H1 (cell line): Measurements from ENCODE around the gene FRY. TPM values are rescaled to one million over a fixed set of nuclear protein-coding genes. Genes with fewer than 3 reads are reported as not detected.

Source experiments
- CTCF ChIA-PET: fragments of 300-600 bp; sonication (Branson Sonifier 250); formaldehyde crosslinking; loops from one replicate; lab custom pipeline; 2021; ENCODE audit not compliant: partially characterized antibody; lab: Charles Lee
- POLR2A ChIA-PET: fragments of 300-600 bp; sonication (Branson Sonifier 250); formaldehyde crosslinking; loops from one replicate; lab custom pipeline; 2021; ENCODE audit warnings: inconsistent platforms; ENCODE audit not compliant: partially characterized antibody; lab: Charles Lee
- DNase-seq, 2 experiments: peaks; one replicate each; pipeline versions ENCODE4 v3.0.0 to v3.0.0-alpha.2; 2010 to 2022; ENCODE audit warnings: low spot score in 2 of 2, low read depth in 1 of 2, mixed read lengths in 1 of 2
- FAIRE-seq: peaks from 2 replicates; lab custom pipeline; 2011; peaks lifted over from hg19 to GRCh38; lab: Jason Lieb, UNC
- H2AFZ ChIP-seq: 2 replicates; pipeline ENCODE4 v1.8.1; 2012; ENCODE audit warnings: low read length, inconsistent platforms
- H2AK5ac ChIP-seq: 2 replicates; pipeline ENCODE4 v1.6.1; 2013; ENCODE audit warnings: low read depth, low read length
- H2BK120ac ChIP-seq: replicated peaks from 2 replicates; pipeline ENCODE3; 2013; ENCODE audit warnings: low read depth, low read length, inconsistent platforms
- H2BK12ac ChIP-seq: 2 replicates; pipeline ENCODE4 v1.6.1; 2013; ENCODE audit warnings: low read depth, low read length
- H2BK15ac ChIP-seq: 2 replicates; pipeline ENCODE4 v1.6.1; 2013; ENCODE audit warnings: low read length
- H2BK20ac ChIP-seq: 2 replicates; pipeline ENCODE4 v1.6.1; 2013; ENCODE audit warnings: low read length
- H2BK5ac ChIP-seq: 2 replicates; pipeline ENCODE4 v1.6.1; 2013; ENCODE audit warnings: low read depth, low read length
- H3K14ac ChIP-seq: 2 replicates; pipeline ENCODE4 v1.6.1; 2013; ENCODE audit warnings: inconsistent platforms; ENCODE audit not compliant: insufficient read length
- H3K18ac ChIP-seq: 2 replicates; pipeline ENCODE4 v1.6.1; 2013; ENCODE audit warnings: low read length; ENCODE audit errors: extremely low read depth
- H3K23ac ChIP-seq: 2 replicates; pipeline ENCODE4 v1.6.1; 2013; ENCODE audit warnings: inconsistent platforms; ENCODE audit not compliant: insufficient read length
- H3K23me2 ChIP-seq: 2 replicates; pipeline ENCODE4 v1.6.1; 2013; ENCODE audit warnings: low read depth, low read length
- H3K27ac ChIP-seq: 2 replicates; pipeline ENCODE4 v1.6.1; 2011; ENCODE audit warnings: low read depth, low read length, inconsistent platforms
- H3K27me3 ChIP-seq, 4 experiments: replicated peaks in 1 of 4; 1 replicate in 1 of 4; 2 replicates in 3 of 4; pipeline versions ENCODE4 v1.6.1 to v1.8.1; 2011 to 2013; ENCODE audit warnings: low read length in 3 of 4, mild to moderate bottlenecking in 3 of 4, inconsistent platforms in 2 of 4, mixed read lengths in 2 of 4, moderate library complexity in 1 of 4; ENCODE audit not compliant: control insufficient read depth in 3 of 4, insufficient read depth in 3 of 4; ENCODE audit errors: extremely low read depth in 1 of 4
- H3K36me3 ChIP-seq, 4 experiments: 2 replicates each; pipeline versions ENCODE4 v1.6.1 to v1.8.1; 2011 to 2013; ENCODE audit warnings: mild to moderate bottlenecking in 4 of 4, low read length in 3 of 4, moderate library complexity in 2 of 4, control low read depth in 1 of 4, inconsistent platforms in 1 of 4; ENCODE audit not compliant: insufficient read depth in 4 of 4, control insufficient read depth in 2 of 4
- H3K4ac ChIP-seq: replicated peaks from 2 replicates; pipeline ENCODE3; 2013; ENCODE audit warnings: low read length, low read depth, mixed read lengths, inconsistent platforms; ENCODE audit not compliant: insufficient read length
- H3K4me1 ChIP-seq, 4 experiments: replicated peaks in 1 of 4; 1 replicate in 1 of 4; 2 replicates in 3 of 4; pipeline versions ENCODE4 v1.6.1 to v1.8.1; 2011 to 2013; ENCODE audit warnings: low read length in 3 of 4, inconsistent platforms in 2 of 4, mixed read lengths in 1 of 4; ENCODE audit not compliant: insufficient read depth in 4 of 4, control insufficient read depth in 3 of 4
- H3K4me2 ChIP-seq, 2 experiments: 2 replicates each; pipeline versions ENCODE4 v1.6.1 to v1.8.1; 2011 to 2013; ENCODE audit warnings: low read depth in 2 of 2, low read length in 2 of 2, control low read depth in 1 of 2, inconsistent platforms in 1 of 2, mild to moderate bottlenecking in 1 of 2; ENCODE audit not compliant: insufficient read depth in 1 of 2
- H3K4me3 ChIP-seq, 4 experiments: fragments of 200-600, 300-600 bp in 1 of 4; sonication (generic), shearing (Covaris generic), sonication (Bioruptor Twin) in 1 of 4; 2 replicates each; pipeline versions ENCODE4 v1.5.1 to v1.8.1; 2011 to 2016; ENCODE audit warnings: low read length in 4 of 4, low read depth in 3 of 4, control low read depth in 2 of 4, inconsistent platforms in 2 of 4, mild to moderate bottlenecking in 2 of 4, mixed read lengths in 1 of 4, moderate library complexity in 1 of 4; ENCODE audit not compliant: insufficient read depth in 2 of 4; ENCODE audit errors: extremely low read depth in 1 of 4
- H3K56ac ChIP-seq: replicated peaks from 2 replicates; pipeline ENCODE3; 2013; ENCODE audit warnings: low read depth, mild to moderate bottlenecking, mixed read lengths, low read length, inconsistent platforms; ENCODE audit not compliant: insufficient read length
- H3K79me1 ChIP-seq: 2 replicates; pipeline ENCODE4 v1.6.1; 2013; ENCODE audit warnings: low read depth, low read length, control low read depth
- H3K79me2 ChIP-seq, 2 experiments: 2 replicates each; pipeline versions ENCODE4 v1.6.1 to v1.8.1; 2012 to 2013; ENCODE audit warnings: low read length in 2 of 2, mild to moderate bottlenecking in 2 of 2, inconsistent platforms in 1 of 2; ENCODE audit not compliant: insufficient read depth in 2 of 2, control insufficient read depth in 1 of 2
- H3K9ac ChIP-seq, 4 experiments: replicated peaks in 1 of 4; 1 replicate in 1 of 4; 2 replicates in 3 of 4; pipeline versions ENCODE4 v1.6.1 to v1.8.1; 2011 to 2013; ENCODE audit warnings: low read depth in 3 of 4, low read length in 3 of 4, control low read depth in 2 of 4, mild to moderate bottlenecking in 2 of 4, moderate library complexity in 2 of 4, inconsistent platforms in 1 of 4; ENCODE audit errors: extremely low read depth in 1 of 4
- H3K9me3 ChIP-seq, 2 experiments: 2 replicates each; pipeline versions ENCODE4 v1.6.1 to v1.8.1; 2012 to 2013; ENCODE audit warnings: mild to moderate bottlenecking in 2 of 2, moderate library complexity in 2 of 2, control low read depth in 1 of 2, inconsistent platforms in 1 of 2, low read depth in 1 of 2, low read length in 1 of 2, mixed read lengths in 1 of 2; ENCODE audit not compliant: insufficient read depth in 2 of 2
- H4K20me1 ChIP-seq, 2 experiments: replicated peaks in 1 of 2; 2 replicates each; pipeline versions ENCODE3 to v1.8.1; 2011 to 2013; ENCODE audit warnings: inconsistent platforms in 2 of 2, low read length in 2 of 2, mild to moderate bottlenecking in 1 of 2; ENCODE audit not compliant: insufficient read depth in 2 of 2, control insufficient read depth in 1 of 2
- H4K5ac ChIP-seq: 2 replicates; pipeline ENCODE4 v1.6.1; 2013; ENCODE audit warnings: low read length, low read depth, mixed read lengths, inconsistent platforms; ENCODE audit not compliant: insufficient read length
- H4K8ac ChIP-seq: 2 replicates; pipeline ENCODE4 v1.8.0; 2013; ENCODE audit warnings: mild to moderate bottlenecking, moderate library complexity, low read length, inconsistent platforms; ENCODE audit not compliant: insufficient read depth; ENCODE audit errors: extremely low read depth
- H4K91ac ChIP-seq: replicated peaks from 2 replicates; pipeline ENCODE3; 2013; ENCODE audit warnings: low read length, mixed read lengths, inconsistent platforms; ENCODE audit not compliant: insufficient read length
- ATF2 ChIP-seq: IDR thresholded peaks from 2 replicates; pipeline ENCODE4 v1.6.1; 2012; ENCODE audit warnings: low read length, inconsistent platforms
- BRCA1 ChIP-seq: IDR thresholded peaks from 2 replicates; pipeline ENCODE4 v1.6.1; 2012; ENCODE audit warnings: low read depth, low read length, improper control_type of control experiment
- CHD2 ChIP-seq: IDR thresholded peaks from 2 replicates; pipeline ENCODE4 v1.6.1; 2012; ENCODE audit warnings: low read length, improper control_type of control experiment
- GABPA ChIP-seq: IDR thresholded peaks from 2 replicates; pipeline ENCODE4 v1.6.1; 2011; ENCODE audit warnings: mild to moderate bottlenecking, low read length, moderate library complexity, borderline replicate concordance; ENCODE audit not compliant: insufficient read depth
- GTF2F1 ChIP-seq: IDR thresholded peaks from 2 replicates; pipeline ENCODE4 v1.6.1; 2012; ENCODE audit warnings: low read depth, low read length, improper control_type of control experiment, borderline replicate concordance
- HDAC6 ChIP-seq: IDR thresholded peaks from one replicate; pipeline ENCODE4 v1.7.1; 2012; ENCODE audit warnings: low read depth, mild to moderate bottlenecking, inconsistent platforms, low read length, moderate library complexity
- MAFK ChIP-seq: IDR thresholded peaks from 2 replicates; pipeline ENCODE4 v1.6.1; 2012; ENCODE audit warnings: low read depth, mild to moderate bottlenecking, improper control_type of control experiment, low read length
- RAD21 ChIP-seq, 2 experiments: IDR thresholded peaks in 1 of 2; conservative IDR thresholded peaks in 1 of 2; 2 replicates each; pipeline ENCODE4 v1.6.1; 2011; ENCODE audit warnings: low read depth in 2 of 2, low read length in 2 of 2, improper control_type of control experiment in 1 of 2, inconsistent platforms in 1 of 2, mild to moderate bottlenecking in 1 of 2, moderate library complexity in 1 of 2
- SIN3A ChIP-seq, 2 experiments: IDR thresholded peaks in 1 of 2; conservative IDR thresholded peaks in 1 of 2; 2 replicates each; pipeline ENCODE4 v1.6.1; 2011 to 2012; ENCODE audit warnings: low read length in 2 of 2, improper control_type of control experiment in 1 of 2, low read depth in 1 of 2, mild to moderate bottlenecking in 1 of 2
- SIX5 ChIP-seq: IDR thresholded peaks from 2 replicates; pipeline ENCODE4 v1.6.1; 2011; ENCODE audit warnings: mild to moderate bottlenecking, low read depth, low read length
- SP1 ChIP-seq: IDR thresholded peaks from 2 replicates; pipeline ENCODE4 v1.6.1; 2011; ENCODE audit warnings: low read depth, low read length
- TAF1 ChIP-seq: IDR thresholded peaks from 2 replicates; pipeline ENCODE4 v1.6.1; 2011; ENCODE audit warnings: mild to moderate bottlenecking, low read depth, low read length
- TEAD4 ChIP-seq: IDR thresholded peaks from 2 replicates; pipeline ENCODE4 v1.6.1; 2012; ENCODE audit warnings: low read depth, low read length, inconsistent platforms, mixed read lengths
- WGBS, 2 experiments: shearing (Covaris generic) in 1 of 2; methylation state at CpG; one replicate each; pipeline versions ENCODE4 v1.1.6 to v1.1.7; 2013 to 2015; ENCODE audit warnings: low lambda C conversion rate in 2 of 2, mixed read lengths in 2 of 2, inconsistent platforms in 1 of 2, low coverage in 1 of 2, missing lambda C conversion rate in 1 of 2; ENCODE audit not compliant: insufficient replicate concordance in 2 of 2, insufficient coverage in 1 of 2, insufficient read length in 1 of 2; ENCODE audit errors: extremely low coverage in 1 of 2, missing lambda C conversion rate in 1 of 2; 5-methylcytosine and 5-hydroxymethylcytosine counted together
- polyA plus RNA-seq, 7 experiments: library from polyadenylated mRNA; depleted of rRNA in 3 of 7; stranded (reverse) in 5 of 7; unstranded in 2 of 7; fragments of >200 nt in 5 of 7; fragments of 200-250 nt in 2 of 7; gene quantifications; 1 replicate in 5 of 7; 2 replicates in 1 of 7; 4 replicates in 1 of 7; pipeline versions ENCODE4 v1.2.1 to v1.2.3, GENCODE V29; 2011 to 2013; ENCODE audit warnings: missing spikeins in 2 of 7, mixed read lengths in 2 of 7
- total RNA-seq: library from RNA; stranded (reverse); fragmentation: NEBNext Ultra II Directional; extraction: Animal tissue kit (Norgen Biotek cat#: 25700); gene quantifications from 2 replicates; pipeline ENCODE4 v1.2.1, GENCODE V29; 2021

FRY gene
- total and polyA plus RNA-seq, 2 of the 8 experiments (the other 6 are each of a cell fraction or from before 2014, with no cell fraction given) = 4.3 to 9.2 TPM

- Histone ChIP-seq H3K4me1 (no peaks in the 10 kb centered on the region), H4K20me1 (no peaks in the 10 kb centered on the region), H3K79me2 (no peaks in the 10 kb centered on the region), H3K4me3 (no peak overlapping the region), H3K27ac (no peak overlapping the region), H2BK5ac (no peak overlapping the region), H3K23me2 (no peaks in the 10 kb centered on the region; the same call in 1 of the 2 replicates), H3K9ac (no peak overlapping the region), H3K4ac (no peak overlapping the region), H2AFZ (no peak overlapping the region), H2AK5ac (no peak overlapping the region), H2BK20ac (no peak overlapping the region), H3K36me3 (no peaks in the 10 kb centered on the region), H3K4me2 (no peak overlapping the region), H3K27me3 (peaks cover 0 to 1% (median 0%) of the 10 kb centered on the region in 4 experiments; a peak in 1 of 7 replicates), H3K56ac (no peak overlapping the region), H2BK15ac (no peak overlapping the region), H3K14ac (no peak overlapping the region), H4K8ac (no peak overlapping the region), H3K23ac (no peak overlapping the region), H3K9me3 (no peaks in the 10 kb centered on the region), H2BK12ac (no peak overlapping the region), H4K91ac (no peak overlapping the region), H3K18ac (no peak overlapping the region), H4K5ac (no peak overlapping the region), H3K79me1 (no peaks in the 10 kb centered on the region), H2BK120ac (no peak overlapping the region)
- ChIA-PET POLR2A (no interaction called here), CTCF (no interaction called here)
- WGBS, 2 experiments = 79% methylated on average over 2 of the region's 2 CpGs; no CpG with 5 or more reads in 1 of the 2 experiments
- DNase-seq (no peak), FAIRE-seq (no peak)
- TF ChIP-seq GABPA = no peak
- no peak for TF ChIP-seq CHD2
- no peak for TF ChIP-seq BRCA1
- no peak for TF ChIP-seq TEAD4
- no peak for TF ChIP-seq MAFK
- no peak for TF ChIP-seq SIN3A (conservative IDR thresholded peaks at IDR 0.05 in 1 of 2, IDR thresholded peaks at IDR 0.05 in 1 of 2; ENCODE audit: low read depth in 1 of 2, low read length in 2 of 2)
- TF ChIP-seq GTF2F1 = no peak
- no peak for TF ChIP-seq ATF2
- no peak for TF ChIP-seq SP1
- no peak for TF ChIP-seq TAF1
- TF ChIP-seq RAD21 (IDR thresholded peaks at IDR 0.05 in 1 of 2, conservative IDR thresholded peaks at IDR 0.05 in 1 of 2; ENCODE audit: low read depth in 2 of 2, low read length in 2 of 2) = no peak
- no peak for TF ChIP-seq HDAC6
- TF ChIP-seq SIX5 = no peak
These were observed 61.4 kb downstream of the FRY start for GRCh38 chr13:32093006-32093405.
